HepG2 (cell line): ENCODE data around the gene ALS2CL. TPM values are rescaled to one million over a fixed set of nuclear protein-coding genes. Genes with fewer than 3 reads are reported as not detected.

Source experiments
- ATAC-seq: fragments of 200-7000 bp; cut with Tn5 transposase; 3 replicates; pipeline ENCODE4 v1.9.1; 2020; ENCODE audit warnings: mild to moderate bottlenecking, moderate library complexity
- BruUV-seq: library from RNA; stranded (reverse); fragments of 400-500 nt; replicated peaks from 2 replicates; lab custom pipeline; 2021; lab: Mats Ljungman, UMichigan
- CTCF ChIA-PET: fragments of 300-600 bp; formaldehyde crosslinking; extraction: SDS; loops from one replicate; lab custom pipeline; 2021; ENCODE audit warnings: low total read pairs, inconsistent platforms, low intra/inter-chr PET ratio; lab: Yijun Ruan, JAX
- POLR2A ChIA-PET: fragments of 350-600 bp; sonication (Branson Sonifier 250); formaldehyde crosslinking; loops from one replicate; lab custom pipeline; 2020; ENCODE audit warnings: antibody characterized with exemption, inconsistent platforms; lab: Yijun Ruan, JAX
- DNase-seq: peaks from one replicate; pipeline ENCODE4 v3.0.0-alpha.2; 2015; ENCODE audit warnings: low spot score
- FAIRE-seq: peaks from 3 replicates; lab custom pipeline; 2011; peaks lifted over from hg19 to GRCh38; lab: Jason Lieb, UNC
- H2AFZ ChIP-seq: one replicate; pipeline ENCODE4 v1.6.1; 2011; ENCODE audit warnings: low read length, inconsistent platforms
- H3K27ac ChIP-seq: fragments of 300-600 bp; 3 replicates; pipeline ENCODE4 v1.8.0; 2011; ENCODE audit warnings: mixed run types, mild to moderate bottlenecking, mixed read lengths, low read length, inconsistent platforms; ENCODE audit not compliant: insufficient read depth; ENCODE audit errors: extremely low read length
- H3K27me3 ChIP-seq, 2 experiments: fragments of 200-600 bp in 1 of 2; 2 replicates in 1 of 2; 3 replicates in 1 of 2; pipeline versions ENCODE4 v1.6.0 to v1.8.0; 2011; ENCODE audit warnings: low read length in 2 of 2, mild to moderate bottlenecking in 2 of 2, moderate library complexity in 2 of 2, inconsistent platforms in 1 of 2; ENCODE audit not compliant: insufficient read depth in 2 of 2, control insufficient read depth in 1 of 2
- H3K36me3 ChIP-seq, 2 experiments: fragments of 200-600 bp in 1 of 2; replicated peaks in 1 of 2; 2 replicates in 1 of 2; 3 replicates in 1 of 2; pipeline versions ENCODE4 v1.5.1 to v1.8.0; 2011; ENCODE audit warnings: low read length in 2 of 2, inconsistent platforms in 1 of 2; ENCODE audit not compliant: insufficient read depth in 2 of 2, control insufficient read depth in 1 of 2
- H3K4me1 ChIP-seq: 2 replicates; pipeline ENCODE4 v1.5.1; 2012; ENCODE audit warnings: low read length, inconsistent platforms; ENCODE audit not compliant: insufficient read depth
- H3K4me2 ChIP-seq: 2 replicates; pipeline ENCODE4 v1.6.0; 2011; ENCODE audit warnings: low read depth, low read length, inconsistent platforms
- H3K4me3 ChIP-seq, 3 experiments: fragments of 200-600 bp in 1 of 3; sonication (generic), shearing (Covaris generic) in 1 of 3; replicated peaks in 1 of 3; 2 replicates each; pipeline ENCODE4 v1.5.1; 2011 to 2016; ENCODE audit warnings: low read length in 3 of 3, inconsistent platforms in 2 of 3, low read depth in 2 of 3, mild to moderate bottlenecking in 2 of 3, control low read depth in 1 of 3, mixed read lengths in 1 of 3; ENCODE audit not compliant: insufficient read depth in 1 of 3
- H3K79me2 ChIP-seq: one replicate; pipeline ENCODE4 v1.6.1; 2011; ENCODE audit warnings: low read length, inconsistent platforms; ENCODE audit not compliant: insufficient read depth
- H3K9ac ChIP-seq: 2 replicates; pipeline ENCODE4 v1.6.0; 2011; ENCODE audit warnings: mild to moderate bottlenecking, low read depth, low read length, inconsistent platforms; ENCODE audit not compliant: insufficient read depth
- H3K9me3 ChIP-seq: 2 replicates; pipeline ENCODE4 v1.5.1; 2012; ENCODE audit warnings: mild to moderate bottlenecking, low read length
- H4K20me1 ChIP-seq: 2 replicates; pipeline ENCODE4 v1.6.0; 2011; ENCODE audit warnings: inconsistent platforms, mild to moderate bottlenecking, low read length, moderate library complexity; ENCODE audit not compliant: insufficient read depth
- BCL6 ChIP-seq: IDR thresholded peaks from 2 replicates; pipeline ENCODE4 v1.6.1; 2016; ENCODE audit warnings: missing genetic modification reagents, missing compliant biosample characterization
- CC2D1A ChIP-seq: sonication (generic); formaldehyde crosslinking; IDR thresholded peaks from 2 replicates; pipeline ENCODE4 v1.8.1; 2023; ENCODE audit warnings: mild to moderate bottlenecking, missing genetic modification reagents
- ETV5 ChIP-seq: IDR thresholded peaks from 2 replicates; pipeline ENCODE4 v1.6.1; 2018; ENCODE audit warnings: missing biosample characterization, missing genetic modification reagents, inconsistent platforms, borderline replicate concordance
- HBP1 ChIP-seq: IDR thresholded peaks from 2 replicates; pipeline ENCODE4 v1.6.1; 2016; ENCODE audit warnings: low read depth, control low read depth
- MZF1 ChIP-seq: sonication (generic); formaldehyde crosslinking; IDR thresholded peaks from 2 replicates; pipeline ENCODE4 v1.8.1; 2023; ENCODE audit warnings: mild to moderate bottlenecking, missing genetic modification reagents, borderline replicate concordance
- TERF1 ChIP-seq: sonication (generic); formaldehyde crosslinking; IDR thresholded peaks from 2 replicates; pipeline ENCODE4 v1.8.0; 2022; ENCODE audit warnings: mild to moderate bottlenecking, missing genetic modification reagents, moderate library complexity
- TOPORS ChIP-seq: sonication (generic); formaldehyde crosslinking; IDR thresholded peaks from 2 replicates; pipeline ENCODE4 v1.8.0; 2023; ENCODE audit warnings: mild to moderate bottlenecking, missing genetic modification reagents
- ZBTB38 ChIP-seq: sonication (generic); formaldehyde crosslinking; IDR thresholded peaks from 2 replicates; pipeline ENCODE4 v1.5.1; 2020; ENCODE audit warnings: mild to moderate bottlenecking, missing genetic modification reagents
- ZNF160 ChIP-seq: sonication (generic); formaldehyde crosslinking; IDR thresholded peaks from 2 replicates; pipeline ENCODE4 v1.8.0; 2022; ENCODE audit warnings: mild to moderate bottlenecking, inconsistent platforms, missing genetic modification reagents
- ZNF180 ChIP-seq: sonication (generic); formaldehyde crosslinking; IDR thresholded peaks from 2 replicates; pipeline ENCODE4 v1.4.0; 2020; ENCODE audit warnings: low read depth, missing genetic modification reagents, borderline replicate concordance
- ZNF563 ChIP-seq: sonication (generic); formaldehyde crosslinking; IDR thresholded peaks from 2 replicates; pipeline ENCODE4 v1.8.0; 2022; ENCODE audit warnings: mild to moderate bottlenecking, moderate library complexity, missing genetic modification reagents
- WGBS: methylation state at CpG from one replicate; pipeline ENCODE4 v1.1.6; 2017; ENCODE audit warnings: low lambda C conversion rate; 5-methylcytosine and 5-hydroxymethylcytosine counted together
- in situ Hi-C: cut with HindIII; loops from 2 replicates; pipeline ENCODE4 v1.10.0; 2017; ENCODE audit warnings: low pct_unique_long_range_greater_than_20kb; ENCODE audit not compliant: extremely low pct_ligation_motif_present
- intact Hi-C: fragments of 100-400 bp; cut with micrococcal nuclease; formaldehyde crosslinking; loops from one replicate; pipeline ENCODE4 v1.10.0; 2022; ENCODE audit not compliant: unreplicated experiment
- polyA plus RNA-seq, 8 experiments: library from polyadenylated mRNA; depleted of rRNA in 3 of 8; stranded (reverse) in 7 of 8; unstranded in 1 of 8; fragments of >200 nt; fragmentation: Illumina TruSeq in 4 of 8; extraction: Trizol in 4 of 8; gene quantifications; 2 replicates each; pipeline versions ENCODE4 v1.2.1 to v1.2.3, GENCODE V29; 2011 to 2016; ENCODE audit warnings: low read depth in 4 of 8, missing spikeins in 1 of 8, mixed read lengths in 1 of 8; ENCODE audit not compliant: insufficient read depth in 1 of 8
- total RNA-seq, 5 experiments: library from RNA; depleted of rRNA; stranded (reverse); fragments of >200 nt; fragmentation: Illumina TruSeq; extraction: Trizol; gene quantifications; 2 replicates each; pipeline ENCODE4 v1.2.3, GENCODE V29; 2016; ENCODE audit warnings: low read depth in 1 of 5

Gene ALS2CL
- total and polyA plus RNA-seq, 2 of the 13 experiments (the other 11 are each of a cell fraction or from before 2014, with no cell fraction given) = not detected

- ATAC-seq (no peak), DNase-seq (no peak), FAIRE-seq (no peak)
- no peaks in the 10 kb centered on the region for H3K4me1 ChIP-seq
- BruUV-seq = no TSS peak
- no peak overlapping the region for H3K9ac ChIP-seq
- peaks cover 1 to 4% of the 10 kb centered on the region in 2 experiments; a peak in 2 of 5 replicates for H3K27me3 ChIP-seq
- no peak overlapping the region for H3K27ac ChIP-seq
- no peak overlapping the region for H3K4me3 ChIP-seq
- in situ Hi-C loops (no loop called here), intact Hi-C loops (no loop called here)
- TF ChIP-seq TOPORS (no peak), ETV5 (CRISPR knock-in tag) (no peak), CC2D1A (no peak), BCL6 (CRISPR knock-in tag) (no peak), TERF1 (CRISPR knock-in tag) (no peak), ZBTB38 (CRISPR knock-in tag) (no peak), HBP1 (CRISPR knock-in tag) (no peak), MZF1 (CRISPR knock-in tag) (no peak), ZNF180 (no peak), ZNF160 (CRISPR knock-in tag) (no peak), ZNF563 (CRISPR knock-in tag) (no peak)
- no peaks in the 10 kb centered on the region for H4K20me1 ChIP-seq
- no peaks in the 10 kb centered on the region for H3K9me3 ChIP-seq
- 0% methylated on average over 6 of the region's 6 CpGs for WGBS
- no peaks in the 10 kb centered on the region for H3K36me3 ChIP-seq
- ChIA-PET CTCF (no interaction called here), POLR2A (no interaction called here)
- no peak overlapping the region for H2AFZ ChIP-seq
- no peaks in the 10 kb centered on the region for H3K79me2 ChIP-seq
- no peak overlapping the region for H3K4me2 ChIP-seq
Measured at GRCh38 chr3:46725621-46726314, 32.3 kb upstream of the ALS2CL start.
